ENCODE data around the gene CCDC88C.
"Not testable (repeated sequence)": the region's sequence is repeated elsewhere in the genome, so short reads cannot be mapped to it uniquely, and the experiment has no call there.

The CCDC88C gene

GRCh38 chr14:91257328-91258010, 160.2 kb downstream of the CCDC88C start:
- in situ Hi-C loops (cut with MboI; ENCODE audit: low sequenced_read_pairs): no loop called here

GRCh38 chr14:91256661-91257060, 161.0 kb downstream of the CCDC88C start:
- in situ Hi-C loops (cut with MboI; ENCODE audit: low sequenced_read_pairs): no loop called here

- in situ Hi-C loops (cut with MboI; ENCODE audit: low sequenced_read_pairs): no loop called here
These were observed 162.5 kb downstream of the CCDC88C start for GRCh38 chr14:91255026-91255695.

- in situ Hi-C loops (cut with MboI; ENCODE audit: low sequenced_read_pairs): no loop called here
These were observed 163.2 kb downstream of the CCDC88C start for GRCh38 chr14:91254461-91254860.

GRCh38 chr14:91253795-91254323, 163.8 kb downstream of the CCDC88C start:
- in situ Hi-C loops (cut with MboI; ENCODE audit: low sequenced_read_pairs): no loop called here

- in situ Hi-C loops (cut with MboI; ENCODE audit: low sequenced_read_pairs): no loop called here
These were observed 164.5 kb downstream of the CCDC88C start for GRCh38 chr14:91252871-91253794.

GRCh38 chr14:91250912-91251311, 166.7 kb downstream of the CCDC88C start:
- in situ Hi-C loops (cut with MboI; ENCODE audit: low sequenced_read_pairs): no loop called here

- in situ Hi-C loops (cut with MboI; ENCODE audit: low sequenced_read_pairs): no loop called here
These were observed 167.6 kb downstream of the CCDC88C start for GRCh38 chr14:91249841-91250616.

GRCh38 chr14:91246051-91246852, 171.4 kb downstream of the CCDC88C start:
- in situ Hi-C loops (cut with MboI; ENCODE audit: low sequenced_read_pairs): no loop called here

GRCh38 chr14:91245616-91246015, 172.0 kb downstream of the CCDC88C start:
- in situ Hi-C loops (cut with MboI; ENCODE audit: low sequenced_read_pairs): not testable (repeated sequence)

- in situ Hi-C loops (cut with MboI; ENCODE audit: low sequenced_read_pairs): no loop called here
These were observed 172.6 kb downstream of the CCDC88C start for GRCh38 chr14:91245029-91245428.

- in situ Hi-C loops (cut with MboI; ENCODE audit: low sequenced_read_pairs): no loop called here
These were observed 173.1 kb downstream of the CCDC88C start, which contains the start of gene GPR68 for GRCh38 chr14:91244501-91244901. TSS of gene GPR68 (minus strand) at chr14:91244704. CDS start at chr14:91235050, 9,654 bp downstream.

- in situ Hi-C loops (cut with MboI; ENCODE audit: low sequenced_read_pairs): no loop called here
These were observed 174.5 kb downstream of the CCDC88C start for GRCh38 chr14:91243074-91243471.

- in situ Hi-C loops (cut with MboI; ENCODE audit: low sequenced_read_pairs): no loop called here
These were observed 175.0 kb downstream of the CCDC88C start for GRCh38 chr14:91242635-91243034.

- in situ Hi-C loops (cut with MboI; ENCODE audit: low sequenced_read_pairs): no loop called here
These were observed 175.8 kb downstream of the CCDC88C start for GRCh38 chr14:91241863-91242262.

GRCh38 chr14:91238661-91239060, 179.0 kb downstream of the CCDC88C start:
- in situ Hi-C loops (cut with MboI; ENCODE audit: low sequenced_read_pairs): no loop called here

- in situ Hi-C loops (cut with MboI; ENCODE audit: low sequenced_read_pairs): no loop called here
These were observed 179.5 kb downstream of the CCDC88C start for GRCh38 chr14:91238085-91238484.

- in situ Hi-C loops (cut with MboI; ENCODE audit: low sequenced_read_pairs): no loop called here
These were observed 180.4 kb downstream of the CCDC88C start for GRCh38 chr14:91237219-91237618.

- in situ Hi-C loops (cut with MboI; ENCODE audit: low sequenced_read_pairs): no loop called here
These were observed 181.8 kb downstream of the CCDC88C start for GRCh38 chr14:91235841-91236240.

- in situ Hi-C loops (cut with MboI; ENCODE audit: low sequenced_read_pairs): no loop called here
These were observed 182.9 kb downstream of the CCDC88C start for GRCh38 chr14:91234791-91235114.
